ENCODE data around the gene TUBGCP6.

TUBGCP6 gene

DNA sequence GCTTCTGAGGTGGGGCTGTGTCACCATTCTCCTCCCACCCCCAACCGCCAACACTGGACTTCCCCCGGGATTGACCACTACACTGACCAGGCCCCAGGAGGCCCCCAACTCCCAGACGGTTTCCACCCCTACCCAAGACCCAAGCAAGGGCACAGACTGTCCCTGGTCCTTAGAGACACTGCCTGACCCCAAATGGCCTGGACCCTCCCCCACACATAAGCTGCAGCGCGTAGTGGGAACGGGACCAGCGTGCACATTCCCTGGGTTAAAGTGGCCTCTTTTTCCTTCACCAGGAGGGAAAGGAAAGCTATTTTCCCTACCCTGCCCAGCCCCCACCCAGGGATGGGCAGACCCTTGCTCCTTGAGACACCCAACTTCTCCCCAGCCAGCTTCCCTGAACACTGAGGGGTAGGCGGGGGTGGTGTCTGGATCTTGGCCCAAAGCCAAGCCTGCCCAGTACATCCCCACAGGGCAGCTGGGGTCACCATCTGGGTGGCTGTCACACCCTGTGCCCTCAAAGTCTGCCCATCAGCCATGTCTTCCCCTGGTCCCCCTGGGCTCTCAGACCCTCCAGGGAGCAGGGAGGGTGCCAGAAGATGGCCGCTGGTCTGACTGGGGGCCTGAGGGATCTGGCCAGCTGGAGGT lies 18.3 kb upstream of the TUBGCP6 start:
- TF ChIP-seq, protein P1, sequence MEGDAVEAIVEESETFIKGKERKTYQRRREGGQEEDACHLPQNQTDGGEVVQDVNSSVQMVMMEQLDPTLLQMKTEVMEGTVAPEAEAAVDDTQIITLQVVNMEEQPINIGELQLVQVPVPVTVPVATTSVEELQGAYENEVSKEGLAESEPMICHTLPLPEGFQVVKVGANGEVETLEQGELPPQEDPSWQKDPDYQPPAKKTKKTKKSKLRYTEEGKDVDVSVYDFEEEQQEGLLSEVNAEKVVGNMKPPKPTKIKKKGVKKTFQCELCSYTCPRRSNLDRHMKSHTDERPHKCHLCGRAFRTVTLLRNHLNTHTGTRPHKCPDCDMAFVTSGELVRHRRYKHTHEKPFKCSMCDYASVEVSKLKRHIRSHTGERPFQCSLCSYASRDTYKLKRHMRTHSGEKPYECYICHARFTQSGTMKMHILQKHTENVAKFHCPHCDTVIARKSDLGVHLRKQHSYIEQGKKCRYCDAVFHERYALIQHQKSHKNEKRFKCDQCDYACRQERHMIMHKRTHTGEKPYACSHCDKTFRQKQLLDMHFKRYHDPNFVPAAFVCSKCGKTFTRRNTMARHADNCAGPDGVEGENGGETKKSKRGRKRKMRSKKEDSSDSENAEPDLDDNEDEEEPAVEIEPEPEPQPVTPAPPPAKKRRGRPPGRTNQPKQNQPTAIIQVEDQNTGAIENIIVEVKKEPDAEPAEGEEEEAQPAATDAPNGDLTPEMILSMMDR (IDR thresholded peaks at IDR 0.05; ENCODE audit: control insufficient read depth, extremely low read depth, insufficient read depth), result no peak
- H3K4me3 ChIP-seq (ENCODE audit: low read depth, low read length), result no peak overlapping the region
- no peak for DNase-seq (ENCODE audit: low read depth)

GRCh38 chr22:50262460-50262911 lies 17.7 kb upstream of the TUBGCP6 start:
- no peak overlapping the region for H3K4me3 ChIP-seq (ENCODE audit: low read depth, low read length)
- TF ChIP-seq, protein P1 (IDR thresholded peaks at IDR 0.05; ENCODE audit: control insufficient read depth, extremely low read depth, insufficient read depth), result no peak
- no peak for DNase-seq (ENCODE audit: low read depth)

- H3K4me3 ChIP-seq (ENCODE audit: low read depth, low read length), result peak within 1 kb of the TSS; percentile 71
- TF ChIP-seq, protein P1 (IDR thresholded peaks at IDR 0.05; ENCODE audit: control insufficient read depth, extremely low read depth, insufficient read depth), result no peak
- DNase-seq (ENCODE audit: low read depth), result no peak
Measured at GRCh38 chr22:50261615-50262459, 17.0 kb upstream of the TUBGCP6 start, which contains the start of gene MAPK12. MAPK12 (minus strand) TSS chr22:50261683; CDS start chr22:50261509, 174 bp downstream.

- TF ChIP-seq, protein P1 (IDR thresholded peaks at IDR 0.05; ENCODE audit: control insufficient read depth, extremely low read depth, insufficient read depth), result no peak
- DNase-seq (ENCODE audit: low read depth), result no peak
- peak overlapping the region; percentile 71 for H3K4me3 ChIP-seq (ENCODE audit: low read depth, low read length)
Measured at GRCh38 chr22:50260801-50261614, 16.2 kb upstream of the TUBGCP6 start.

DNA sequence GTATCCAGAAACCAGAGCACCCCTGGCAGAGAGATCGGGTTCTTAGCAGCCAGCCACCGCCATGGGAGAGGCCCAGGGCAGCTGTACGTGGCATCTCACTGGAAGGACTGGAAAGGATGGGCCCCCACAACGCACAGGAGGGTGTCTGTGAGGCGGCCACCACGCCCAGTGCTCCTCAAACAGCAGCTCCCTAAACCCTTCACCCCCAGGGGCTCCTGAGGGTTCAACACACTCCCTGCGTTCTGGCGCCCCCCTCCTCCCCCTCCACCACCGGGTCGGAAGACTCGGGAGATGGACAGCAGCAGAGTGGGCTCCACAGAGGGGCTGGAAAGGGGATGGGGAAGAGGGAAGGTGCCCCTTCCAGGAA lies 15.6 kb upstream of the TUBGCP6 start:
- peak overlapping the region; percentile 71 for H3K4me3 ChIP-seq (ENCODE audit: low read depth, low read length)
- no peak for DNase-seq (ENCODE audit: low read depth)
- TF ChIP-seq, protein P1 (IDR thresholded peaks at IDR 0.05; ENCODE audit: control insufficient read depth, extremely low read depth, insufficient read depth), result no peak

- TF ChIP-seq, protein P1 (IDR thresholded peaks at IDR 0.05; ENCODE audit: control insufficient read depth, extremely low read depth, insufficient read depth), result no peak
- DNase-seq (ENCODE audit: low read depth), result no peak
- no peak overlapping the region for H3K4me3 ChIP-seq (ENCODE audit: low read depth, low read length)
Measured at GRCh38 chr22:50259302-50259701, 14.5 kb upstream of the TUBGCP6 start.
